ENCODE data around the gene ECEL1.

The ECEL1 gene

GRCh38 chr2:232523682-232524597 lies 36.3 kb upstream of the ECEL1 start:
- DNase-seq: peak; percentile 79

GRCh38 chr2:232523402-232523681 lies 35.7 kb upstream of the ECEL1 start:
- DNase-seq: no peak

GRCh38 chr2:232522623-232523401 lies 35.2 kb upstream of the ECEL1 start:
- no peak for DNase-seq

- peak; percentile 81 for DNase-seq
Measured at GRCh38 chr2:232521959-232522622, 34.5 kb upstream of the ECEL1 start.

- no peak for DNase-seq
Measured at GRCh38 chr2:232521098-232521497, 33.5 kb upstream of the ECEL1 start.

GRCh38 chr2:232520489-232520888 lies 32.9 kb upstream of the ECEL1 start:
- no peak for DNase-seq

- no peak for DNase-seq
Measured at GRCh38 chr2:232519581-232520438, 32.2 kb upstream of the ECEL1 start, which contains the start of gene PRSS56. TSS of gene PRSS56 (plus strand) at chr2:232520388. CDS start at chr2:232520599, 211 bp downstream.

GRCh38 chr2:232518844-232519243 lies 31.2 kb upstream of the ECEL1 start:
- no peak for DNase-seq

- no peak for DNase-seq
Measured at GRCh38 chr2:232516551-232516950, 28.9 kb upstream of the ECEL1 start.

GRCh38 chr2:232515639-232516038 lies 28.0 kb upstream of the ECEL1 start:
- no peak for DNase-seq

- no peak for DNase-seq
Measured at GRCh38 chr2:232513353-232513752, 25.7 kb upstream of the ECEL1 start.

GRCh38 chr2:232512602-232513001 lies 25.0 kb upstream of the ECEL1 start:
- DNase-seq: no peak

GRCh38 chr2:232511336-232511890 lies 23.8 kb upstream of the ECEL1 start:
- no peak for DNase-seq

GRCh38 chr2:232508251-232508650 lies 20.6 kb upstream of the ECEL1 start:
- no peak for DNase-seq

- DNase-seq: peak; percentile 54
Measured at GRCh38 chr2:232506709-232507108, 19.1 kb upstream of the ECEL1 start.

- peak; percentile 57 for DNase-seq
Measured at GRCh38 chr2:232505856-232506255, 18.2 kb upstream of the ECEL1 start.

- no peak for DNase-seq
Measured at GRCh38 chr2:232504438-232504837, 16.8 kb upstream of the ECEL1 start.

- DNase-seq: no peak
Measured at GRCh38 chr2:232503809-232504323, 16.2 kb upstream of the ECEL1 start.

- DNase-seq: peak; percentile 70
Measured at GRCh38 chr2:232502911-232503808, 15.5 kb upstream of the ECEL1 start.

GRCh38 chr2:232502511-232502910 lies 14.9 kb upstream of the ECEL1 start:
- DNase-seq: peak; percentile 61

Measured in right kidney (tissue), 1 donor.